HG03342 (cell line): Measurements from ENCODE around the gene AKAP6.
"Not testable (repeated sequence)": the region's sequence is repeated elsewhere in the genome, so short reads cannot be mapped to it uniquely, and the experiment has no call there.

Source experiments
- ATAC-seq: cut with Tn5 transposase; IDR thresholded peaks from one replicate; pipeline ENCODE4 v1.9.1; 2021; ENCODE audit warnings: mild to moderate bottlenecking, moderate library complexity; ENCODE audit not compliant: unreplicated experiment

AKAP6 gene

DNA sequence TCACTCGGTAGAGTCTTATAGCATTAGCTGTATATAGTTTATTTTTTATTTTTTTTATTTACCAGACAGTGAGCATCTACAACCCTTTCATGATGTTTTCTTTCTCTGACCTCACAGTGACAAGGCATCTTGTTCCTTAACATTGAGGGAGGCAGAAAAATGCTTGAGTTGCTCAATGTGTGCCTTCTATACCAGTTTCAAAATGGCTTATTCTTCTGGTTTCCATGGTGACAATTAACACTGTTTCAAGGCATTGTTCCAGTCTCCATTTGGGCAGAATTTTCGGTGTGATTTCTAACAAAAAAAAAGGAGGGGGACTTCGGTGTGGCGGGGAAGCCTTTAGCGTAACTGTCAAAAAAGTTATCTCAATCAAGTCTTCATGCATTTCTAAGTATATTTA, 399.9 kb downstream of the AKAP6 start:
- no peak for ATAC-seq

DNA sequence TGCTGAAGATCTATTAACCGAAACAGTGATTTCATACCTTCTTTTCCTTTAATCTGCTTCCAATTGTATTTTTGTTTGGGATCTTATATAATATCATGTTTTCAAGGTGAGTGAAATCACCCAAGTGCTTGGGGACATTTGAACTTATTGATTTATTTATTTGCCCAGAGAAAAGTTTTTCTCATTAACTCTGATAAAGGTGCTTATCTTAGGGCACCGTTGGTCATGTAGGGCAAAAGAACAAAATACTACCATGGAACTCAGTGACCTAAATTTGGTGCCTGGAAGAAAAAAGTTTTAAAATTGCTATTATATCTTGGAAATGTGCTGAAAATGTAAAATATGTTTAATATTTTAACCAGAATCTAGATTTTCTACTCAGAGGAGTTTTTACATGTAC, 402.2 kb downstream of the AKAP6 start:
- ATAC-seq: no peak

DNA sequence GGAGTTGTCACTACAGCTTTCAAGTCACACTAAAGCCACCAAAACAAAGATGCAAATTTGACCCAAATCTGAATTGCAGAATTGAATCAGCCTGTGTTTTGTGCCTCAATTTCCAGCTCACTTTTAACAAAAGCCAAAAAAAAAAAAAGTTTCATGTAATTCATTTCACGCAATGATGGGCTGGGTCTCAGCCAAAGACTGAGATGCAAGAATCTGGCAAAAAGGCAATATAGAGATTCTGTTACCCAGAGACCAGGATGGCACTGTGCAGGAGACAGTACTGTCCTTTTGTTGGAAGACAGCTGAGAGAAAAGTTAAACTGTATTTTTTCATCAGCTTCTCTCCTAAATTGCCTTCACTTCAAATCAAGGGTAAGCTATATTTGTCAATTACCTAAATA, 403.9 kb downstream of the AKAP6 start:
- no peak for ATAC-seq

DNA sequence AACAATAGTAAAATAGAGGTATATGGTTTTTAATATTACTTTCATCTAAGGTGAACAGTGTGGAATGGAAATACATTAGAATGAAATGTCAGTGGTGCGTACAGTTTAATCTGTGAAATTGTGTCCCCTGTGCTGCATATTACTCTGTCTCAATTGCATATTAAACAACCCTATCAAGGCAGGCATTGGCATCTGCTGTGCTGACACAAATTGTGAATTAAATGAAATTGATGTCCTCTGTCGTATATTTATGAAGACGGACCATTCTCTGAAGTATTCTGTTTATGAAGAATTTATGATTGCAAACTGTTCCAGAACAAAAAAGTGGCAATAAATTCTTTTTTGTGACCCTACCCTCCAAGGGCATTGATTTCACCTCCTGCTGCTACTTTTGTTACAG, 405.2 kb downstream of the AKAP6 start:
- ATAC-seq: no peak

DNA sequence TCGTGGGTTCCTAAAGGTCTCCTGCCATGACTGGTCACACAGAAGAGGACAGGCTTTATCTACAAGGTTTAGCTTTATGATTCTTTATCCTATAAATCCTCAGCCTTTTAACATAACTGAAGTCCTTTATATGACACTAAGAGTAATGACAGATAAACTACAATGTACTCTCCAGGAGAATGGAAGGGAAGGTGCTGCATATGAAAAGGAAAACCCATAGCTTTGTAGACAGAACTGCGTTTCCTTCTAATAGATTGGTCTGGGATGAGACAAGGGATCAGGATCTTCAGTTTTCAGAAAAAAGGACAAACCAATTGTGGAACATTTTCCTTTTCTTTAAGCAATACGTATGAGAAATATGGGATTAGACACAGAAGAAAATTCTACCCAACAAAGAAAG, 408.5 kb downstream of the AKAP6 start:
- ATAC-seq: no peak

DNA sequence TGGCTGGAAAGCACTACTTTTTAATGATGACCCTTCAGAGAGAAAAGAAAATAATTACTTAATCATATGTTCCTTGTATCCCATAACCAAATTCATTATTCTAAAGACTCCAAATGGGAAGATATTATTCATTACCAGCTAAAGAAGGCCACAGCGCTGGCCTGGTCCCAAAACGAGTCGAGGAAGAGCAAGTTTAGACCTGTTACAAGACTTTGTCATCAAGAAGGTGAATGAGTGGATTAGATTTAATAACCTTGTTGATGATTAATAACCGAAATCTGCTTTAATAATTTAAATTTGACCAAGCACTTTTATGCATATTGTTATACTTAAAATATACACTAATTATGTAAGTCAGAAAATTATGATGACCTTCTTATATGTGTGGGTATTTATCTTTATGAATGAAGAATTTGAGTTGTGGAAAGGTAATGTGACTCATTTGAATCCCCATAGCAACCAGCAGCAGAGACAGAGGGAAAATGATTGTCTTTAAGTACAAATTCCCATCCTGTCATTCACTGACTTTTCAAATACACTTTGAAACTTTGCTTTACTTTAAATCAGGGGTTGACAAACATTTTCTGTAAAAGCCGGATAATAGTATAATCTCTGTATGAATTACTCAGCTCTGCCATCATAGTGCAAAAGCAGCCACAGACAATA, 409.2 kb downstream of the AKAP6 start:
- ATAC-seq: no peak

DNA sequence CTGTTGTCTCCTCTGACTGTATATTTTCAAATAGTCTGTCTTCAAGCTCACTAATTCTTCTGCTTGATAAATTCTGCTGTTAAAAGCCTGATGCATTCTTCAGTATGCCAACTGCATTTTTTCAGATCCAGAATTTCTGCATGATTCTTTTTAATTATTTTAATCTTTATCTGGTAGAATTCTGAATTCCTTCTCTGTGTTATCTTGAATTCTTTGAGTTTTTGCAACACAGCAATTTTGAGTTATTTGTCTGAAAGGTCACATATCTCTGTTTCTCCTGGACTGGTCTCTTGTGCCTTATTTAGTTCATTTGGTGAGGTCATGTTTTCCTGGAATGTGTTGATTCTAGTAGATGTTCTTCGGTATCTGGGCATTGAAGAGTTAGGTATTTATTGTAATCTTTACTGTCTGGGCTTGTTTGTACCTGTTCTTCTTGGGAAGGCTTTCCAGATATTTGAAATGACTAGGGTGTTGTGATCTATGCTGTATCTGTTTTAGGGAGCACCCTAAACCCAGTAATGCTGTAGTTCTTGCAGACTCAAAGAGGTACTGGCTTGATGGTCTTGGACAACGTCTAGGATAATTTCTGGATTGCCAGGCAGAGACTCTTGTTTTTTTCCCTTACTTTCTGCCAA, 415.8 kb downstream of the AKAP6 start:
- no peak for ATAC-seq

DNA sequence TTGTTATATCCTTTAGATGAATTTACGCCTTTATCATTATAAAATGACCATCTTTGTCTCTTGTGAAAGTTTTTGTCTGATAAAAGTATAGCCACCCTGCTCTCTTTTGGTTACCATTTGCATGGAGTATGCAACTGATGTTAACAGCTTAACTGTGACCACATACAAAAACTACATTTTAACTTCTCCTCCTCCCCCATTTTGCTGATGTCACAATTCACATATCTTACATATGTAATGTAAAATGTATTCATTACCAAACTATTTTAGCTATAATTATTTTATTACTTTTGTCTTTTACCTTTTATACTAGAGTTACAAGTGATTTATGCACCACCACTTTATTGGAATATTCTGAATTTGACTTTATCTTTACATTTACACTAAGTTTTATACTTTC, 425.1 kb downstream of the AKAP6 start:
- no peak for ATAC-seq

DNA sequence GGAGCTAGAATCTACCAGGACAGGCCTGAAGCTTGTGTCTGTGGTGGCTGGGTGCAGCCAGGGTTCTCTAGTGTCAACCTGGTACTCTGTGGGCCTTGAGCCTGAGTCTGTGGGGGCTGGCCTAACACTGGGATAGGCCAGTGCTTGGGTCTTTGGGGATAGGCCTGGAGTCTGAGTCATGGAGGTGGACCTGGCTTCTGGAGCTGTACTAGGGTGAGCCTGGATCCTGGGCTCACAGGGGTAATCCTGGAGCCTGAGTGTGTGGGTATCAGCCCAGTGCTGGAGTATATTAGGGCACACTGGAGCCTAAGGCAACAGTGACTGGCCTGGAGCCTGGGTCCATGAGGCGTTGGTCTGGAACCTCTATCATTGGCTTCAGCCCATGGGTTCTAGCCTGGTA, 427.1 kb downstream of the AKAP6 start:
- ATAC-seq: no peak

DNA sequence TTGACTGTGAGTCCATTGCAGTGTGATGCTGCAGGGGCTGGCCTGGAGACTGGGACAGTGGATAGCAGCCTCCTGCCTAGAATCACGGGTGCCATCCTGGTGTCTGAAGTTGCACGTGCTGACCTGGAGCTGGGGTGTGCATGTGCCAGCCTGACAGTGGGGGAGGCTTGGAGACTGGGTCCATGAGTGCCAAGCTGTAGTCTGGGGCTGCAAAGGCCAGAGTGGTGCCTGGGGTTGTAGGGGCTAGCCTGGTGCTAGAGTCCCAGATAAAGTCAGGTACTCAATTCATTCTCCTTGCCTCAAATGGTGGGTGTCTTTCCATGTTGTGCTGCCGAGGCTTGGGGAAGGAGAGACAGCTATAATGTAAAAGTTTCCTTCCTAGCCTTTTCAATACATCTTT, 427.7 kb downstream of the AKAP6 start:
- ATAC-seq: no peak

DNA sequence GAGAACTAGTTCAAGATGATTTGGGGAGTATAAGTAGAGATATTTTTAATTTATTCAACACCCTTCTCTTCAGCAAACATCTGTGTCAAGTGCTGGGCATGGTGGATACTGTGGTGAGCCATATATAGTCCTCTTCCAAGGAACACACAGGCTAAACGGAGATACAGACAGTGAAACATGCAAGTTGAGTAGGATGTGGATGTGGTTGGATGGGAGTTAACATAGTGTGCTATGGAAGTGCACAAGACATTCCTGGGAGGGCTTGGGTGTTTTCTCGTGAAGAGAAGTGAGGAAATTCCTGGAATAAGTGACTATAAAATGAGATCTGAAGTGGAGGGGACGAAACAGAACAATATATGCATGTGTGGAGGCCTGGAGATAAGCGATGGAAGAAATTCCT, 428.5 kb downstream of the AKAP6 start:
- ATAC-seq: no peak

DNA sequence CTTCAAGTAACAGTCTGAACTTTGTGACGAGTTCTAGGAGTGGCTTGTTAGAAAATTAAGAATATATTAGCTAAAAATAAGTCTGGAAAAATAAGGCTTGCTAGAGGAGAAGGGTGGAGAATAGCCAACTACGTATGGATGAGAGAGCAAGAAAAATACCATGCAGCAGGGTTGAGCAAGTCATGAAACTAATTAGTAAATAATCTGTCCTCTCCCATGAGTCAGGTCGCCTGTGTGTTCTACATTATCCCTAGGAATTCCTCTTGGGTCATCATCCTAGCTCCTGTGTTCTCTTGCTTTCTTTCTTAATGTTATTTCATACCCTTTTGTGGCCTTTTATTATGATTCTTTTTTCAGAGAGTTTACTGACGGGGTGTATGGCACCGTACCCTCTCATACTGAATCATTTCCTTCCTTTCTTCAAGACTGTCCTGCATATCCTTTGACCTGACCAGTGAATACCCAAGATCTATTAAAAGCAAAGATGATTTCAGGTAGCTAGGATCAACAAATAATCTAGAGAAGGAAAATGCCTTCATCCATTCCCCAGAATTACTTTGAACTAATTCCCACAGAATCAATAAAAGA, 432.4 kb downstream of the AKAP6 start:
- no peak for ATAC-seq

DNA sequence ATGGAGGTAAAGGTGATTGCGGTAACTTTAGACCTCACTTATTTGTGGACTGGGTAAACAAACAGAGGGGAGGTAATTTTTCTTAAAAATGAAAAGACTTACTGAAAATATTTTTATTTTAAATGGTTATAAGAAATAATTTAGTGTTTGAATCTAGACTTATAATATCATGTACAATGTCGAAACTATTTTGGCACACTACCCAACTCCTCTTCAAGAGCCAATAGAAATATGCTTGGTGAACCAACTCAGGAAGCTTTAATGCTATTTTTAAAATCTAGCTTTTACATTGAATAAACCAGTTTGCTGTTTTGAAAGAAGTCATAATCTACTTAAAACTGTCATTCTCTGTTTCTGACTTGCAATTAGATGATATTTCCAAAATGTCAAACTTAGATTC, 433.8 kb downstream of the AKAP6 start:
- no peak for ATAC-seq

DNA sequence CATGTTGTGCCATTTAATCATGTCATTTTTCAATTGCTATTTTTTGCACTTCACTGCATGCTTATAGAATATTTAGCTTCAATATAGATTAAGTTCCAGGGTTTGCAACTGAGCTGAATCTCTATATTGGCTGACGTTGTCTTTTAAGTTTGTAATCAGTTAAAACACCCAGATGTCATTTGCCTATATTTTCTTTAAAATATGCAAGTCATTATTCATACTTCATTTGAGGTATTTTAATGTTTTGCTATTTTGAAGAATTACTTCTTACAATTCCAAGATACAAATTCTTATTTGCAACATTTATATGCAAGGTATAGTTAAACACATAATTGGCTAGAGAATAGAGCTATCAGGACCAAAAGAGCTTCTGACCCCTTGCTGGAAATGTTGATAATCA, 434.6 kb downstream of the AKAP6 start:
- ATAC-seq: no peak

DNA sequence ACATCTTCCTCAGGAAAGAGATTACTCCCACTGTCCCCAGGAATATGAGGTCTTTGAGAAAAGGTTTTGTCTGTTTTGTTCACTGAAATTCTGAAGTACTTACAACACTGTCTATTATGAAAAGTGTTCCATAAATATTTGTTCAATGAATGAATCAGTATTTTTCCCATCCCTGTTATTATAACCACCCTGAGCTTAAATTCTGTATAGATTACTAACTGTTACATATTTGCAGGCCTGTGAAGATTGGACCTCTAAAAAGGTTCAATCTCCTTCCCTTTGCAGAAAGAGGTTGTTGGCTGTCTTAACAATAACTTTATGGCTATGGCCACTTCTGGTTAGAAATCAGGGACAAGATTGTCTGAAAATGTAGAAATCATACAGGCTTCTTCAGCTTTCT, 435.0 kb downstream of the AKAP6 start:
- no peak for ATAC-seq

DNA sequence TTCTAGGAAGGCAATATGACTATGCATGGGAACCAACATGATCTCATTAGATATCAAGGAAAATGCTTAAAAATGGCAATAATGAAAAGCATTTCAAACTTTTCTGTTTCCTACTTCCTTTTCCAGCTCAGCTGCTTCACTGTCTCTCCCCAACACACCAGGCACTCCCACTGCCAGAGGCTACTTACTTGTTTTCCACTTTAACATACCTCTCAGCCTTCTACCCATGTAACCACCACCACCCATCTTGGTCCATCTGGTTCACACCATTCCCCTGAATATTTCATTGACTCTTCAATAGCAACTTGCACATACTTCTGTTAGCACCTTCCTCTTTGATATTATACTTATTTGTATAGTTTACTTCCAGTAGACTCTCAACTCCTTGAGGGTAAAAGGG, 441.3 kb downstream of the AKAP6 start:
- ATAC-seq: no peak

DNA sequence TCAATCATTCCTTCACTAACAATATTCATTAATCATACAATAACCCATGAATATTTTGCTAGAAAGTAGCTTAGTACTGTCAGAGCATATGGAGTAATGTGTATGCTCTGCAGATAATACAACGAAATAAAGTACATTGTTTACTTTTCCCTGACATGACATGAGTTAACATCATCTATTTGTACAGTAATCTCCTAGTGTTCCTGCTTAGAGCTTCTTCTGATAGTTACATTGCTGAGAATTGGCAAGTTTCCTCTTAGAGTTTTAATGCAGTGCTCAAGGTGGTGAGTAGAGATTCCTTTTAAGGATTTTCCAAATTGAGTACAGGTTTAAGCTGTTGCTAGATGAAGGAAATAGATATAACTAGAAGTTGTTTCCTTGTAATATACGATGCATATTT, 445.1 kb downstream of the AKAP6 start:
- no peak for ATAC-seq

DNA sequence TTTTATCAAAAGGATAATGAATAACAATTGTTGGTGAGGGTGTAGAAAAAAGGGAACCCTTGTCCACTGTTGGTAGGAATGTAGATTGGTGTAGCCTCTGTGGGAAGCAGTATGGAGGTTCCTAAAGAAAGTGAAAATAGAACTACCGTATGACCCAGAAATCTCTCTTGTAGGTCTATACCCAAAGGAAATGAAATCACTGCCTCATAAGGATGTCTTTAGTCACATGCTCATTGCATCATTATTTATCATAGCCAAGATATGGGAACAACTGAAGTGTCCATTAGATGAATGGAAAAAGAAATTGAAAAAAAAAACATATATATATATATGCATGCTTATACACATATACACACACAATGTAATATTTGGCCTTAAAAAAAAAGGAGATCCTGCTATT, 450.7 kb downstream of the AKAP6 start:
- ATAC-seq: no peak

DNA sequence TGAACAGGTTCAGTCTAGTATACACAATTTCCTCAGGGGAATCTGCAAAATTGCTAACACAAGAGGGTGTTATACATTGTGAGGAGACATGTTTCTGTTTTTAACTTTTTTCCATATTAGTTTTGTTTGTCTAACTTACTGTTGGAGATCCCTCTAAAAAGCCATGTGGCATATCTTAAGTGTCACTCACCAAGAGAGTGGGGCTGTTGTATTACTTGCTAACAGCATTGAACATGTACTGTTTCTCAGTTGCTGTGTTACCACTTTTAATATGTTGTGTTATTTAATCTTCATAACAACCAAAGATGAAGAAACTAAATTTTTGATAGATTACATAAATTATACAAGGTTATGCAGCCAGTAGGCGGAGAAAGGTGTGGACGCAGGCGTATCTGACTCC, 455.3 kb downstream of the AKAP6 start:
- ATAC-seq: no peak

DNA sequence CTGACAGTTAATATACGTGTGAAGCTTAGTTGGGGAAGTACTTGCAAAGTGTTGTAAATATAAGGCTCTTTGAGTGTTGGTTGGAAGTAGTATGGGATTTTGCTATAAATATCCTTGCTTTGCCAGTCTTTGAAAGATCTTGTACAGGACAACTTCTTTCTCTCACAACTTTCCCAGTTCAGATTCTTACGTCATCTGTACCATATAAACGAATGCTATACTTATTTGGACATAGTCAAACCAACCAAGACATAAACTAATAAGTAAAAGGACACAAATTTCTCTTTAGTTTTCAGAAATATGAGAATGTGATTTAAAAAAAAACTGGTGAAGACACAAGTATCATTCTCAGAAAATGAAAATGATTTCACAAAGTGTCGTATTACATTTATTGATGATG, 456.5 kb downstream of the AKAP6 start:
- no peak for ATAC-seq

DNA sequence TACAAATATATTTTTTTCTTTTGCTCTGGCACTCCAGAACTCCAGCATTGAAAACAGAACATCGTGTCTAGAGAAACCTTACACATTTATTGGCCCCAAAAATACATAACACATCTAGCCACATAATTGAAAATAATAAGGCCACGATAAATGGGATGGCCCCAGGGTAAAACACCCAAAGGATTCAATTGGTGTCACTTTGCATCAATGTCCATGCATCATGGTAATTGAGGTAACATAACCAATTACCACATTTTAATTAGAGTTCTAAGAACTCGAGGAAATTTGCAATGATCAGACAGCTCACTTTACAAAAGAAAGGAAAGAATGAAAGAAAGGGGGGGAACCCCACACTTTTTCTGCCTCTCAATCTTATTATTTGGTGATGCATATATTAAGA, 457.8 kb downstream of the AKAP6 start:
- no peak for ATAC-seq

DNA sequence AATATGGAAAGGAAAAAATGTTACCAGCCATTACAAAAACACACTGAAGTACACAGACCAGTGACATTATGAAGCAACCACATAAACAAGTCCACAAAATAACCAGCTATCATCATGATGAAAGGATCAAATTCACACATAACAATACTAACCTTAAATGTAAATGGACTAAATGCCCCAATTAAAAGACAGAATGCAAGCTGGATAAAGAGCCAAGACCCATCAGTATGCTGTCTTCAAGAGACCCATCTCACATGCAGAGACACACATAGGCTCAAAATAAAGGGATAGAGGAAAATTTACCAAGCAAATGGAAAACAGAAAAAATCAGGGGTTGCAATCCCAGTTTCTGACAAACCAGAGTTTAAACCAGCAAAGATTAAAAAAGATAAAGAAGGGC, 463.9 kb downstream of the AKAP6 start:
- ATAC-seq: not testable (repeated sequence)

DNA sequence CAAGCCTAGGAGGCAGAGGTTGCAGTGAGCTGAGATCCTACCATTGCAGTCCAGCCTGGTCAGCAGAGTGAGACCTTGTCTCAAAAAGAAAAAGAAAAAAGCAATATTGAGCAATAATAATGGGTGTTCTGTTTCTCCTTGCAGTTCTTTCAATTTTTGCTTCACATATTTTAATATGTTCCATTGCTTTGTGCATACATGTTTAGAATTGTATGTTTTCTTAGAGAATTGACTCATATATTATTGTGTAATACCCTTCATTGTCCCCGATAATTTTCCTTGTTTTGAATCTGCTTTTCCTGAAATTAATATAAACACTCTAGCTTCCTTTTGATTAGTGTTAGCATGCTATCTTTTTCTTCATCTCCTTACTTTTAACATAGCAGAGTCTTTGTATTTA, 471.2 kb downstream of the AKAP6 start:
- ATAC-seq: no peak
